ENCODE data around the gene HLA-DRA. TPM values are rescaled to one million over a fixed set of nuclear protein-coding genes. Genes with fewer than 3 reads are reported as not detected.
A peak's percentile ranks its signal among the peaks of the same experiment; 100 is the strongest.

The HLA-DRA gene
- total RNA-seq = 100 to 1,000 TPM; 179 to 620 (median 253) TPM

- no peaks in the 10 kb centered on the region for H3K27me3 ChIP-seq
- peaks cover 0 to 6% (median 0%) of the 10 kb centered on the region in 3 donors for H3K36me3 ChIP-seq
- whole genome bisulfite sequencing, 2 donors = 30 to 32% methylated on average over 9 of the region's 9 CpGs
- peaks cover 0 to 4% (median 0%) of the 10 kb centered on the region in 4 donors for H3K4me1 ChIP-seq
- DNase-seq (ENCODE audit: low spot score in 2 of 2) = peak in 1 of 2 donors; percentile 64
- H3K9me3 ChIP-seq = no peaks in the 10 kb centered on the region
- peak within 1 kb of the TSS in 3 of 4 donors; percentile 74 to 84 (median 77) for H3K27ac ChIP-seq
- TF ChIP-seq CTCF (IDR thresholded peaks at IDR 0.05) = no peak
- peak in 1 of 2 donors; percentile 59 for TF ChIP-seq EP300 (IDR thresholded peaks at IDR 0.05)
- peak; percentile 46 to 61 for TF ChIP-seq POLR2A (IDR thresholded peaks at IDR 0.05)
- H3K4me3 ChIP-seq = peak within 1 kb of the TSS; percentile 15 to 52 (median 37)
Measured at GRCh38 chr6:32439602-32440214, at the start of gene HLA-DRA. Gene HLA-DRA (plus strand): TSS chr6:32439887. CDS start chr6:32439951, 64 bp downstream.

- Histone ChIP-seq H3K4me1 (no peaks in the 10 kb centered on the region), H3K27me3 (no peaks in the 10 kb centered on the region), H3K27ac (no peak overlapping the region), H3K4me3 (no peak overlapping the region), H3K36me3 (peaks cover 0 to 4% (median 0%) of the 10 kb centered on the region in 3 donors), H3K9me3 (no peaks in the 10 kb centered on the region)
- WGBS, 2 donors = 89 to 94% methylated on average over 6 of the region's 6 CpGs
- no peak for TF ChIP-seq POLR2A (IDR thresholded peaks at IDR 0.05)
- no peak for DNase-seq (ENCODE audit: low spot score in 2 of 2)
Measured at GRCh38 chr6:32391505-32391904, 48.2 kb upstream of the HLA-DRA start.

DNA sequence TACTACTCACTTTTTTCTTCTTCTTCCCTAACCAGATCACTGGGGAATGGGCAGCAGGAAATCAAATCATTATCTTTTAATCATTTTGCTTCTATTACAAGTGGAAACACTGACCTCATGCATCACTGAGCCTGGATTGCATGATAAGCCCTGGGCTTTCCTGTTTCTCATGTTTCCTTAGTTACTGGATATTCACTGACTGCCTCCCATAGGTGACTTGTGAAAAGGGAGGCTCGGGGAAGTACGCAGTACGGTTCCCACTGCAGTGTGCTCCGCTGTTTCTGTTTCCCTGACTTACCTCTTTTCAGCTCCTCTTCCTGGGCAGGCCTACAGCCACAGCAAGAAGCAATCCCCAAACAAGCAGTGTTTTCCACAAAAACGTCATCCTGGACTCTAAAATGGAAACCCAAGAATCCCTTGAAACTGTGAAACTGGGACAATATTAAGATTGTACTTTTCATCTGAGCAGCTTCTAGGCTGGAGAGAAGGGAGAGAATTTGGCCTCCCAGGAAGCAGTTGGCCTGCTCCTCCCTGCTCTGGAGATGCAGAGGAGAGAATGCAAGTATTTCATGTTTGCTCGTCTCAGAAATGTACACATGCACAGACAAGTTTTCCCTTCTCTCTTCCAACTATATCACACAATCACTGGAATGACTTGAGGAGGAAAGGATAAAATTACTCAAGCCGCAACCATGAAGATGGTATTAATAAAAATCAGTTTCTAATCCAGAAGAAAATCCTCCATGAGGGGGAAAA lies 45.8 kb upstream of the HLA-DRA start:
- peak in 1 of 2 donors; percentile 57 for TF ChIP-seq EP300 (IDR thresholded peaks at IDR 0.05)
- no peak for TF ChIP-seq POLR2A (IDR thresholded peaks at IDR 0.05)
- Histone ChIP-seq H3K9me3 (no peaks in the 10 kb centered on the region), H3K36me3 (peaks cover 0 to 4% (median 0%) of the 10 kb centered on the region in 3 donors), H3K27me3 (no peaks in the 10 kb centered on the region), H3K4me1 (no peaks in the 10 kb centered on the region), H3K27ac (peak overlapping the region in 1 of 4 donors; percentile 30), H3K4me3 (no peak overlapping the region)
- DNase-seq (ENCODE audit: low spot score in 2 of 2) = no peak
- 65% methylated on average over 7 of the region's 7 CpGs for WGBS, 2 donors

- no peak for TF ChIP-seq CTCF (IDR thresholded peaks at IDR 0.05)
- no peak for TF ChIP-seq POLR2A (IDR thresholded peaks at IDR 0.05)
- TF ChIP-seq EP300 (IDR thresholded peaks at IDR 0.05) = no peak
- no peaks in the 10 kb centered on the region for H3K4me1 ChIP-seq
- no peak overlapping the region for H3K4me3 ChIP-seq
- peaks cover 0 to 4% (median 0%) of the 10 kb centered on the region in 3 donors for H3K36me3 ChIP-seq
- DNase-seq (ENCODE audit: low spot score in 2 of 2) = no peak
- no peak overlapping the region for H3K27ac ChIP-seq
- WGBS, 2 donors = 92 to 95% methylated on average over 10 of the region's 10 CpGs
- H3K27me3 ChIP-seq = no peaks in the 10 kb centered on the region
- H3K9me3 ChIP-seq = no peaks in the 10 kb centered on the region
Measured at GRCh38 chr6:32396028-32396427, 43.7 kb upstream of the HLA-DRA start.

GRCh38 chr6:32397252-32397920 lies 42.3 kb upstream of the HLA-DRA start:
- 77 to 78% methylated on average over 7 of the region's 7 CpGs for WGBS, 2 donors
- DNase-seq (ENCODE audit: low spot score in 2 of 2) = no peak
- Histone ChIP-seq H3K9me3 (no peaks in the 10 kb centered on the region), H3K27ac (no peak overlapping the region), H3K36me3 (peaks cover 0 to 4% (median 0%) of the 10 kb centered on the region in 3 donors), H3K4me1 (no peaks in the 10 kb centered on the region), H3K4me3 (no peak overlapping the region), H3K27me3 (no peaks in the 10 kb centered on the region)
- TF ChIP-seq EP300 (IDR thresholded peaks at IDR 0.05) = no peak
- no peak for TF ChIP-seq POLR2A (IDR thresholded peaks at IDR 0.05)
- TF ChIP-seq CTCF (IDR thresholded peaks at IDR 0.05) = no peak
